GM12878 (cell line): ENCODE measurements around the gene CD200R1. TPM values are rescaled to one million over a fixed set of nuclear protein-coding genes. Genes with fewer than 3 reads are reported as not detected.

Source experiments
- BCL11A ChIP-seq: IDR thresholded peaks from 2 replicates; pipeline ENCODE4 v1.6.1; 2011; ENCODE audit warnings: low read depth, low read length
- BHLHE40 ChIP-seq, 2 experiments: fragments of 450-650 bp in 1 of 2; IDR thresholded peaks; 2 replicates each; pipeline ENCODE4 v1.6.1; 2011 to 2017; ENCODE audit warnings: low read depth in 2 of 2, borderline replicate concordance in 1 of 2, improper control_type of control experiment in 1 of 2, low read length in 1 of 2, mild to moderate bottlenecking in 1 of 2
- CBX3 ChIP-seq: fragments of 200-600 bp; sonication (generic); IDR thresholded peaks from 2 replicates; pipeline ENCODE4 v1.6.1; 2016; ENCODE audit warnings: low read depth, borderline replicate concordance
- CEBPZ ChIP-seq: fragments of 150-350 bp; IDR thresholded peaks from 2 replicates; pipeline ENCODE4 v1.6.1; 2016; ENCODE audit warnings: low read depth, low read length
- CHD2 ChIP-seq: IDR thresholded peaks from 2 replicates; pipeline ENCODE4 v1.6.1; 2011; ENCODE audit warnings: low read depth, low read length, improper control_type of control experiment, borderline replicate concordance
- CHD4 ChIP-seq: fragments of 200-600 bp; sonication (generic); IDR thresholded peaks from 2 replicates; pipeline ENCODE4 v1.6.1; 2016; ENCODE audit warnings: mild to moderate bottlenecking
- CTCF ChIP-seq, 3 experiments: IDR thresholded peaks in 2 of 3; conservative IDR thresholded peaks in 1 of 3; 2 replicates each; pipeline ENCODE4 v1.5.1; 2011; ENCODE audit warnings: low read depth in 3 of 3, low read length in 3 of 3, mild to moderate bottlenecking in 3 of 3, control low read depth in 2 of 3, moderate library complexity in 2 of 3, inconsistent platforms in 1 of 3, mixed read lengths in 1 of 3; ENCODE audit not compliant: control insufficient read depth in 2 of 3, insufficient read depth in 1 of 3; ENCODE audit errors: extremely low read depth in 1 of 3
- DPF2 ChIP-seq: fragments of 450-650 bp; IDR thresholded peaks from 2 replicates; pipeline ENCODE4 v1.6.1; 2017; ENCODE audit warnings: mild to moderate bottlenecking
- ESRRA ChIP-seq: IDR thresholded peaks from 2 replicates; pipeline ENCODE4 v1.6.1; 2012; ENCODE audit warnings: mild to moderate bottlenecking, low read length, improper control_type of control experiment
- FOXM1 ChIP-seq: IDR thresholded peaks from 2 replicates; pipeline ENCODE4 v1.6.1; 2012; ENCODE audit warnings: low read depth, mild to moderate bottlenecking, inconsistent platforms, low read length, moderate library complexity
- HDGF ChIP-seq: fragments of 450-650 bp; IDR thresholded peaks from 2 replicates; pipeline ENCODE4 v1.6.1; 2016; ENCODE audit warnings: antibody characterized with exemption
- IKZF1 ChIP-seq: fragments of 450-650 bp; conservative IDR thresholded peaks from 2 replicates; pipeline ENCODE4 v1.6.1; 2017; ENCODE audit warnings: antibody characterized with exemption, mild to moderate bottlenecking
- JUNB ChIP-seq: IDR thresholded peaks from 2 replicates; pipeline ENCODE4 v1.6.1; 2016; ENCODE audit warnings: antibody characterized with exemption, mild to moderate bottlenecking
- MTA3 ChIP-seq: IDR thresholded peaks from 2 replicates; pipeline ENCODE4 v1.6.1; 2012; ENCODE audit warnings: low read length, inconsistent platforms, borderline replicate concordance
- PKNOX1 ChIP-seq: fragments of 450-650 bp; IDR thresholded peaks from 2 replicates; pipeline ENCODE4 v1.6.1; 2016; ENCODE audit warnings: mild to moderate bottlenecking
- RAD51 ChIP-seq: fragments of 450-650 bp; IDR thresholded peaks from 2 replicates; pipeline ENCODE4 v1.6.1; 2016; ENCODE audit warnings: moderate library complexity, mild to moderate bottlenecking, inconsistent platforms
- RFX5 ChIP-seq: IDR thresholded peaks from 2 replicates; pipeline ENCODE4 v1.6.1; 2011; ENCODE audit warnings: low read depth, low read length, improper control_type of control experiment
- RUNX3 ChIP-seq: IDR thresholded peaks from 2 replicates; pipeline ENCODE4 v1.6.1; 2012; ENCODE audit warnings: low read length, inconsistent platforms
- SUZ12 ChIP-seq: fragments of 200-600 bp; sonication (generic); IDR thresholded peaks from one replicate; pipeline ENCODE4 v1.6.1; 2018; ENCODE audit warnings: antibody characterized with exemption, mild to moderate bottlenecking; ENCODE audit not compliant: unreplicated experiment
- TCF12 ChIP-seq: IDR thresholded peaks from 2 replicates; pipeline ENCODE4 v1.6.1; 2011; ENCODE audit warnings: low read depth, mild to moderate bottlenecking, low read length
- WRNIP1 ChIP-seq: IDR thresholded peaks from 2 replicates; pipeline ENCODE4 v1.6.1; 2011; ENCODE audit warnings: low read depth, low read length, improper control_type of control experiment, borderline replicate concordance
- YY1 ChIP-seq: IDR thresholded peaks from 2 replicates; pipeline ENCODE4 v1.6.1; 2011; ENCODE audit warnings: low read depth, mild to moderate bottlenecking, low read length
- ZNF24 ChIP-seq: fragments of 450-650 bp; IDR thresholded peaks from 2 replicates; pipeline ENCODE4 v1.6.1; 2017; ENCODE audit warnings: antibody characterized with exemption, mild to moderate bottlenecking
- polyA plus RNA-seq, 11 experiments: library from polyadenylated mRNA; depleted of rRNA in 4 of 11; unstranded in 6 of 11; stranded (reverse) in 5 of 11; fragments of >200 nt; fragmentation: Nextera tagmentation in 4 of 11; fragmentation: Illumina TruSeq in 1 of 11; extraction: Ambion mirVana in 4 of 11; extraction: Trizol in 1 of 11; gene quantifications; 1 replicate in 1 of 11; 2 replicates in 10 of 11; pipeline versions ENCODE4 v1.2.1 to v1.2.3, GENCODE V29; 2011 to 2016; ENCODE audit warnings: inconsistent platforms in 2 of 11, missing spikeins in 2 of 11, low read depth in 1 of 11
- total RNA-seq, 4 experiments: library from RNA; depleted of rRNA in 3 of 4; stranded (reverse); fragments of >200 nt in 3 of 4; fragmentation: Illumina TruSeq in 1 of 4; extraction: Trizol in 1 of 4; gene quantifications; 2 replicates each; pipeline versions ENCODE4 v1.2.1 to v1.2.3, GENCODE V29; 2013 to 2021
- TF ChIP-seq, protein P1 (sequence below): IDR thresholded peaks from 2 replicates; pipeline ENCODE4 v1.6.1; 2012; ENCODE audit warnings: low read depth, low read length, improper control_type of control experiment

The CD200R1 gene
- total and polyA plus RNA-seq, 10 of the 15 experiments (the other 5 are each of a cell fraction or from before 2014, with no cell fraction given), result 0.15 to 1.1 (median 0.88) TPM

- TF ChIP-seq, protein P1, sequence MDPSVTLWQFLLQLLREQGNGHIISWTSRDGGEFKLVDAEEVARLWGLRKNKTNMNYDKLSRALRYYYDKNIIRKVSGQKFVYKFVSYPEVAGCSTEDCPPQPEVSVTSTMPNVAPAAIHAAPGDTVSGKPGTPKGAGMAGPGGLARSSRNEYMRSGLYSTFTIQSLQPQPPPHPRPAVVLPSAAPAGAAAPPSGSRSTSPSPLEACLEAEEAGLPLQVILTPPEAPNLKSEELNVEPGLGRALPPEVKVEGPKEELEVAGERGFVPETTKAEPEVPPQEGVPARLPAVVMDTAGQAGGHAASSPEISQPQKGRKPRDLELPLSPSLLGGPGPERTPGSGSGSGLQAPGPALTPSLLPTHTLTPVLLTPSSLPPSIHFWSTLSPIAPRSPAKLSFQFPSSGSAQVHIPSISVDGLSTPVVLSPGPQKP, result 0 out of 2 replicates have a peak, but pooled peaks have one; percentile 55
- TF ChIP-seq FOXM1, result 0 out of 2 replicates have a peak, but pooled peaks have one; percentile 7
- peak; percentile 93 for TF ChIP-seq IKZF1
- no peak for TF ChIP-seq MTA3
- no peak for TF ChIP-seq CBX3
- no peak for TF ChIP-seq RAD51
- peak; percentile 42; the same call in 1 of the 2 replicates for TF ChIP-seq TCF12
- peak; percentile 94 for TF ChIP-seq YY1
- no peak; the same call in 1 of the 2 replicates for TF ChIP-seq ESRRA
- TF ChIP-seq RFX5, result no peak
- TF ChIP-seq JUNB, result no peak
- 0 out of 2 replicates have a peak, but pooled peaks have one; percentile 68 for TF ChIP-seq HDGF
- no peak for TF ChIP-seq SUZ12
- no peak for TF ChIP-seq CEBPZ
- TF ChIP-seq PKNOX1, result 0 out of 2 replicates have a peak, but pooled peaks have one; percentile 4
- no peak for TF ChIP-seq ZNF24
- peak; percentile 83 for TF ChIP-seq DPF2
- peak; percentile 66 for TF ChIP-seq CHD2
- no peak for TF ChIP-seq CTCF (IDR thresholded peaks at IDR 0.05 in 2 of 3, conservative IDR thresholded peaks at IDR 0.05 in 1 of 3; ENCODE audit: control insufficient read depth in 2 of 3, extremely low read depth in 1 of 3, insufficient read depth in 1 of 3, low read depth in 3 of 3, low read length in 3 of 3)
- no peak for TF ChIP-seq WRNIP1
- TF ChIP-seq BHLHE40 (IDR thresholded peaks at IDR 0.05; ENCODE audit: borderline replicate concordance in 1 of 2, low read depth in 2 of 2, low read length in 1 of 2), result peak; percentile 82 to 89; a peak in 3 of 4 replicates
- TF ChIP-seq CHD4, result no peak
- no peak for TF ChIP-seq BCL11A
- TF ChIP-seq RUNX3, result peak; percentile 85
Observed at GRCh38 chr3:112990672-112991602, 16.0 kb upstream of the CD200R1 start, which contains the start of gene GTPBP8 (continued).
